ENCODE data around the gene FADS1.

DNA sequence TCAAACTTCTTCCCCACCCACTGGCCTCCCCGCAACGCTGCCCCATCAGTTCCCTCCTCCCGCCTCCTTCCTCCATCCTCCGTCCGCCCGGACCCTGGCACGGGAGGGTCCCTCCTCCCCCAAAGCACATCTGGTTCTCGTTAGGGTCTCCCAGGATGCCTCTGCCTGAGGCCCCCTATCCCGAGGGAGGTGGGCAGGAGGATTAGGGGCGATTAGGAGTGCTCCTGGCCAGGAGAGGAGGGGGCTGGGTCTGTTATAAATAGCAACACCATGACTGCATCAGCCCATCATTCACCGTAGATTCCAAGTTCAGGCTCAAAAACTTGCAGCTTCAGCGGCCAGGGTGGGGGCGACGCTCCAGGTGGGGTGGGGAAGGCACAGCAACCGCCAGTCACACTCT is 54.0 kb downstream of the FADS1 start:
- TF ChIP-seq RBBP5 (IDR thresholded peaks at IDR 0.05; ENCODE audit: borderline replicate concordance, low read depth, low read length) (no peak), NRF1 (IDR thresholded peaks at IDR 0.05; ENCODE audit: low read depth, low read length) (no peak), HDAC2 (IDR thresholded peaks at IDR 0.05; ENCODE audit: borderline replicate concordance in 1 of 2, low read depth in 2 of 2, low read length in 2 of 2) (no peak), POLR2A (IDR thresholded peaks at IDR 0.05; ENCODE audit: control extremely low read depth in 1 of 2, low read depth in 2 of 2, low read length in 2 of 2) (no peak)
- TF ChIP-seq, protein P1, sequence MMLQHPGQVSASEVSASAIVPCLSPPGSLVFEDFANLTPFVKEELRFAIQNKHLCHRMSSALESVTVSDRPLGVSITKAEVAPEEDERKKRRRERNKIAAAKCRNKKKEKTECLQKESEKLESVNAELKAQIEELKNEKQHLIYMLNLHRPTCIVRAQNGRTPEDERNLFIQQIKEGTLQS (IDR thresholded peaks at IDR 0.05; ENCODE audit: insufficient read depth, low read depth, low read length), result no peak
- TF ChIP-seq, protein P2, sequence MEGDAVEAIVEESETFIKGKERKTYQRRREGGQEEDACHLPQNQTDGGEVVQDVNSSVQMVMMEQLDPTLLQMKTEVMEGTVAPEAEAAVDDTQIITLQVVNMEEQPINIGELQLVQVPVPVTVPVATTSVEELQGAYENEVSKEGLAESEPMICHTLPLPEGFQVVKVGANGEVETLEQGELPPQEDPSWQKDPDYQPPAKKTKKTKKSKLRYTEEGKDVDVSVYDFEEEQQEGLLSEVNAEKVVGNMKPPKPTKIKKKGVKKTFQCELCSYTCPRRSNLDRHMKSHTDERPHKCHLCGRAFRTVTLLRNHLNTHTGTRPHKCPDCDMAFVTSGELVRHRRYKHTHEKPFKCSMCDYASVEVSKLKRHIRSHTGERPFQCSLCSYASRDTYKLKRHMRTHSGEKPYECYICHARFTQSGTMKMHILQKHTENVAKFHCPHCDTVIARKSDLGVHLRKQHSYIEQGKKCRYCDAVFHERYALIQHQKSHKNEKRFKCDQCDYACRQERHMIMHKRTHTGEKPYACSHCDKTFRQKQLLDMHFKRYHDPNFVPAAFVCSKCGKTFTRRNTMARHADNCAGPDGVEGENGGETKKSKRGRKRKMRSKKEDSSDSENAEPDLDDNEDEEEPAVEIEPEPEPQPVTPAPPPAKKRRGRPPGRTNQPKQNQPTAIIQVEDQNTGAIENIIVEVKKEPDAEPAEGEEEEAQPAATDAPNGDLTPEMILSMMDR (IDR thresholded peaks at IDR 0.05; ENCODE audit: control extremely low read depth in 1 of 3, insufficient read depth in 1 of 3, low read depth in 1 of 3, low read length in 3 of 3), result no peak
